Measurements from ENCODE around the gene MMEL1. TPM values are rescaled to one million over a fixed set of nuclear protein-coding genes. Genes with fewer than 3 reads are reported as not detected.

Gene MMEL1
- total RNA-seq, 1 donor from 2014 or later = not detected

DNA sequence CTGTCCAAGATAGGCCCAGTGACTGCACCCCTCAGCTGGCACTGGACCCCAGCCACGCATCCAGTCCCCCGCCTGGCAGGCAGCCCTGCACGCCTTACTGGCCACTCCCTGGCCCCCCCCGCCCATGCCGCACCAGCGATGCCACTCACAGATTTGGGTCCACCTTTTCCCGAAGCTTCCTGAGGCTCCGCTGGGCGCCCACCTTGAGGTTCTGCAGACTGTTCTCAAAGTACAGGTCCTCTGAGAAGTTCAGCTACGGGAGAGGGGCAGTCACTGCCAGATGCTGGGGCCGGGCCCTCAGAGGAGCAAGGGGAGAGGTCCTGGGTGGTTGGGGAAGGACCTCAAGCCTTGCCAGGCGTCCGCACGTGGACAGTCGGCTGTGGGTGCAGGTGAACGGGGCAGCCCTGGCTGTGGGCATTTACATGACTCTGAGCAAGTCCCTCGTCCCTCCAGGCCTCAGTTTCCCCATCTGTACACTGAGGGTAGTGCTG lies 38.1 kb downstream of the MMEL1 start:
- Mint-ChIP-seq H3K9me3 (ENCODE audit: unreplicated experiment) (peaks cover 3% of the 10 kb centered on the region), H3K4me1 (ENCODE audit: unreplicated experiment) (no peaks in the 10 kb centered on the region), H3K36me3 (ENCODE audit: unreplicated experiment) (no peaks in the 10 kb centered on the region), H3K27ac (ENCODE audit: unreplicated experiment) (no peak overlapping the region), H3K4me3 (ENCODE audit: unreplicated experiment) (no peak overlapping the region), H3K27me3 (ENCODE audit: unreplicated experiment) (peaks cover 2% of the 10 kb centered on the region)
- TF ChIP-seq, protein P1, sequence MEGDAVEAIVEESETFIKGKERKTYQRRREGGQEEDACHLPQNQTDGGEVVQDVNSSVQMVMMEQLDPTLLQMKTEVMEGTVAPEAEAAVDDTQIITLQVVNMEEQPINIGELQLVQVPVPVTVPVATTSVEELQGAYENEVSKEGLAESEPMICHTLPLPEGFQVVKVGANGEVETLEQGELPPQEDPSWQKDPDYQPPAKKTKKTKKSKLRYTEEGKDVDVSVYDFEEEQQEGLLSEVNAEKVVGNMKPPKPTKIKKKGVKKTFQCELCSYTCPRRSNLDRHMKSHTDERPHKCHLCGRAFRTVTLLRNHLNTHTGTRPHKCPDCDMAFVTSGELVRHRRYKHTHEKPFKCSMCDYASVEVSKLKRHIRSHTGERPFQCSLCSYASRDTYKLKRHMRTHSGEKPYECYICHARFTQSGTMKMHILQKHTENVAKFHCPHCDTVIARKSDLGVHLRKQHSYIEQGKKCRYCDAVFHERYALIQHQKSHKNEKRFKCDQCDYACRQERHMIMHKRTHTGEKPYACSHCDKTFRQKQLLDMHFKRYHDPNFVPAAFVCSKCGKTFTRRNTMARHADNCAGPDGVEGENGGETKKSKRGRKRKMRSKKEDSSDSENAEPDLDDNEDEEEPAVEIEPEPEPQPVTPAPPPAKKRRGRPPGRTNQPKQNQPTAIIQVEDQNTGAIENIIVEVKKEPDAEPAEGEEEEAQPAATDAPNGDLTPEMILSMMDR (IDR thresholded peaks at IDR 0.05) = no peak
- DNase-seq (ENCODE audit: extremely low spot score, unreplicated experiment) = no peak

DNA sequence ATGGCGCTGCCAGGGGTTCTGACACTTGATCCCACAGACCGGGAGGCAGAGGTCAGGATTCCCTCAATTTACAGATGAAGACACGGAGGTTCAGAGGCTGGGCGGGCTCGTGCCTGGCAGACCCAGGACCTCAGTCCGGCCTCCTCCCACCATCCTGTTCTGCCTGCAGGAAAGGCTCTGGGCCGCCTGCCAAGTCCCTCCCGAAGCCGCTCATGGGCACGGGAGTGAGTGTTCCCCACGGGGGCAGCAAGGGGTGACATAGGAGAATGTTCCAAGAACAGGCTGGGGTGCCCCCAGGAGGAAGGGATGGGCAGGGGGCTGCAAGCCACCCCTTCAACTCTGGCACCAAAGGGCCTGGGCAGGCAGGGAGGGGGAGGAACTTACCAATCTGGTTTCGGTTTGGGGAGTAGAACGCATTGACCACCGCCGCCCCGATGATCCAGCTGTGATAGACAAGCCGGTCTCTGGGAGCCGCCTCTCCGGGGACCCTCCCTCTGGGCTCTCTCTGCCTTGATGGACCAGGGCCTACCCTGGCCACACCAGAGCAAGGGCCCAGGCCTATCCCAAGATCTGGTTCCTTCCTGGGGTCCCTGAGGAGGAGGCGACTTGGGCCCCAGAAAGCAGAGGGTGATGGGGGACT lies 38.7 kb downstream of the MMEL1 start:
- peaks cover 3% of the 10 kb centered on the region for H3K9me3 Mint-ChIP-seq (ENCODE audit: unreplicated experiment)
- no peak overlapping the region for H3K27ac Mint-ChIP-seq (ENCODE audit: unreplicated experiment)
- H3K4me3 Mint-ChIP-seq (ENCODE audit: unreplicated experiment) = no peak overlapping the region
- no peaks in the 10 kb centered on the region for H3K4me1 Mint-ChIP-seq (ENCODE audit: unreplicated experiment)
- H3K36me3 Mint-ChIP-seq (ENCODE audit: unreplicated experiment) = peaks cover 1% of the 10 kb centered on the region
- DNase-seq (ENCODE audit: extremely low spot score, unreplicated experiment) = peak; percentile 84
- TF ChIP-seq, protein P1 (IDR thresholded peaks at IDR 0.05) = no peak
- peaks cover 2% of the 10 kb centered on the region for H3K27me3 Mint-ChIP-seq (ENCODE audit: unreplicated experiment)

DNA sequence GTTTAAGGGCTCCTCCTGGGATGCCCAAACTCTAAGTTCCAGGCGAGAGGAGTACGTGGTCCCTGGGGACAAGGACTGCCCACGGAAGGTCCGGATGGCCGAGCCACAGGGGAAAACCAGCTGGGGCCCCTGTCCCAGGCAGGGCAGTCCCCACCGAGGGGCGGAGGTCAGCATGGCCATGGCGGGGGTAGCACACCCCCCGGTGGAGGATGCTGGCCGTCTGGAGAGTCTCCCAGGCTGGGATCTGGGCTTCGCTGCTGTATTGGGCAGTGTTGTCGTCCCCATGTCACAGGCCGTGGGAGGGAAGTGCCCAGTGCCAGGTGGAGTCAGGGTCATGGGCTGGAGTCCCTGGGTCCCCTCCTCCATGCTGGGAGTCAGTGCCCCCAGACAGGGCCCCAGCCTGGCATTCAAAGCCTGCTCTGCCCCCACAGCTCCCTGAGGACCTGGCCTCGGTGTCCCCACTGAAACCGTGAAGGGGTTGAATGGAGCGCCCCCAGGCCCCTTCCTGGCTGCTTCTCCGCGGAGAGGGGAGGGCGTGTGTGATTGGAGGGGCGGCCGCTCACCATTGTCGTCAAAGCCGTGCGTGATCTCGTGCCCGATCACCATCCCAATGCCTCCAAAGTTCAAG lies 39.5 kb downstream of the MMEL1 start:
- peaks cover 1% of the 10 kb centered on the region for H3K36me3 Mint-ChIP-seq (ENCODE audit: unreplicated experiment)
- no peaks in the 10 kb centered on the region for H3K27me3 Mint-ChIP-seq (ENCODE audit: unreplicated experiment)
- no peak overlapping the region for H3K4me3 Mint-ChIP-seq (ENCODE audit: unreplicated experiment)
- peaks cover under 1% of the 10 kb centered on the region for H3K4me1 Mint-ChIP-seq (ENCODE audit: unreplicated experiment)
- TF ChIP-seq, protein P1 (IDR thresholded peaks at IDR 0.05) = no peak
- H3K9me3 Mint-ChIP-seq (ENCODE audit: unreplicated experiment) = no peaks in the 10 kb centered on the region
- H3K27ac Mint-ChIP-seq (ENCODE audit: unreplicated experiment) = no peak overlapping the region
- DNase-seq (ENCODE audit: extremely low spot score, unreplicated experiment) = no peak

DNA sequence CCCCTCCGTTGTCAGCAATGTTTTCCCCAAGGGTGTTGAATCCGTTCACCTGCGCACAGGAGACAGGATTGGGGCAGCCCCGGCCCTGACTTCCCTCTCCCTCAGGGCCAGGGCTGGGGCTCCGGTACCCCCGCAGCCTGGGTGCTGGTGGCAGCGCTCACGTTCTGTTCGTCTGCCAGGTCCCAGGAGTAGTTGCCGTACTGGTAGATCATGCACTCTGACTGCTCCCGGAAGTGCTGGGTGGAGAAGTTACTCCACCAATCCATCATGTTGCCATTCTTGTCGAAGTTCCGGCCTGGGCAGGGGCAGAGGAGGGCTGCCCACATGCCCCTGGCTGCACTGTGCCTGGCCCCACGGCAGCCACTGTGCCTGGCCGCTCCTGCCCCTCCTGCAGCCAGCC lies 40.1 kb downstream of the MMEL1 start:
- TF ChIP-seq, protein P1 (IDR thresholded peaks at IDR 0.05) = no peak
- H3K4me3 Mint-ChIP-seq (ENCODE audit: unreplicated experiment) = no peak overlapping the region
- H3K27me3 Mint-ChIP-seq (ENCODE audit: unreplicated experiment) = no peaks in the 10 kb centered on the region
- peaks cover 2% of the 10 kb centered on the region for H3K4me1 Mint-ChIP-seq (ENCODE audit: unreplicated experiment)
- H3K9me3 Mint-ChIP-seq (ENCODE audit: unreplicated experiment) = no peaks in the 10 kb centered on the region
- DNase-seq (ENCODE audit: extremely low spot score, unreplicated experiment) = no peak
- H3K27ac Mint-ChIP-seq (ENCODE audit: unreplicated experiment) = no peak overlapping the region
- peaks cover 1% of the 10 kb centered on the region for H3K36me3 Mint-ChIP-seq (ENCODE audit: unreplicated experiment)

DNA sequence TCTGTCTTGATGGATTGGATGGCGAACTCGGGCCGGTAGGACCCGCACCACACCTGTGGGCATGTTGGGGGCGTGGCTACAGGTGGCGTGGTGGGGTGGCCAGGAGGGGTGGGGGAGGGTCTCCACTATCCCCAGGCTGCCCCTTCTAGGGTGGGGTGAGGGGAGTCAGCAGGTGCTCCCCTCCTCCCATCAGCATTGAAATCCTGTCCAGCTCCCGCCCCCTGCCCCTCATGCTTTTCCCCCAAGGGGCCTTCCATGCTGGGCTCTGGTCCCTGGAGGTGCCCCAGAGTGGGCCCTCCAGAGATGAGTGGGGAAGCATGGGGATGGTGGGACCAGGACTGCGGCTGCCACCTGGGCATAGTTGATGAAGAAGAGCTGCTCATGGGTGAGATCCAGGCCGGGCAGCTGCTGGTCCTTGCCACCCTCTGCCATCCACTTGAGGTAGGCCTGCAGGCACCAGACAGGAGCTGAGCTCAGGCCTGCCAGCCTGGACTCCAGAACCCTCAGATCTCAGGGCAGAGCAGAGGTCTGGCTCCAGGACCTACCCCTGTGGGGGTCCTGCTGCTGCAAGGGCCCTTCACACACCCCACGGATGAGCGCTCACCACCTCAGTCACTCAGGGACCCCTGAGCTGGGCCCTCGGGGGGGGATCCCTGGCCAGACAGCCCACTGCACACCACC lies 41.1 kb downstream of the MMEL1 start:
- no peak overlapping the region for H3K27ac Mint-ChIP-seq (ENCODE audit: unreplicated experiment)
- TF ChIP-seq, protein P1 (IDR thresholded peaks at IDR 0.05) = no peak
- no peak overlapping the region for H3K4me3 Mint-ChIP-seq (ENCODE audit: unreplicated experiment)
- H3K36me3 Mint-ChIP-seq (ENCODE audit: unreplicated experiment) = peaks cover 1% of the 10 kb centered on the region
- DNase-seq (ENCODE audit: extremely low spot score, unreplicated experiment) = no peak
- H3K9me3 Mint-ChIP-seq (ENCODE audit: unreplicated experiment) = no peaks in the 10 kb centered on the region
- no peaks in the 10 kb centered on the region for H3K27me3 Mint-ChIP-seq (ENCODE audit: unreplicated experiment)
- H3K4me1 Mint-ChIP-seq (ENCODE audit: unreplicated experiment) = peaks cover 7% of the 10 kb centered on the region

Measured in osteocyte (in vitro differentiated cells).